B cell (primary cell): Measurements from ENCODE around the gene COL28A1. TPM values are rescaled to one million over a fixed set of nuclear protein-coding genes. Genes with fewer than 3 reads are reported as not detected.

Source experiments
- ATAC-seq: fragments of 200-7000 bp; cut with Tn5 transposase; one replicate; pipeline ENCODE4 v1.10.0; 2021; ENCODE audit warnings: low read depth, mild to moderate bottlenecking, moderate number of reproducible peaks, moderate library complexity
- CTCF ChIA-PET: fragments of 350-600 bp; sonication (Branson Sonifier 250); formaldehyde crosslinking; loops from one replicate; lab custom pipeline; 2021; ENCODE audit warnings: antibody characterized with exemption, inconsistent platforms; lab: Charles Lee
- POLR2A ChIA-PET: fragments of 350-600 bp; sonication (Branson Sonifier 250); formaldehyde crosslinking; loops from one replicate; lab custom pipeline; 2021; ENCODE audit warnings: antibody characterized with exemption; lab: Charles Lee
- DNase-seq: peaks from one replicate; pipeline ENCODE4 v3.0.0; 2013
- H2AFZ ChIP-seq: 2 replicates; pipeline ENCODE4 v1.6.1; 2012; ENCODE audit warnings: mild to moderate bottlenecking, low read depth, low read length; ENCODE audit not compliant: insufficient read depth, poor library complexity, severe bottlenecking
- H3K27ac ChIP-seq, 2 donors: 1 replicate in 1 of 2; 2 replicates in 1 of 2; pipeline ENCODE4 v1.5.1; 2012 to 2013; ENCODE audit warnings: low read length in 2 of 2, mild to moderate bottlenecking in 2 of 2, moderate library complexity in 1 of 2
- H3K27me3 ChIP-seq, 4 experiments: fragments of 200-600 bp in 1 of 4; sonication (generic) in 1 of 4; replicated peaks in 1 of 4; 1 replicate in 2 of 4; 2 replicates in 2 of 4; pipeline versions ENCODE4 v1.6.1 to v1.7.0; 2013 to 2016; ENCODE audit warnings: low read length in 3 of 4, mild to moderate bottlenecking in 2 of 4, mixed read lengths in 1 of 4, moderate library complexity in 1 of 4; ENCODE audit not compliant: insufficient read depth in 4 of 4, control insufficient read depth in 3 of 4; ENCODE audit errors: control extremely low read depth in 1 of 4
- H3K36me3 ChIP-seq, 2 experiments: replicated peaks in 1 of 2; 1 replicate in 1 of 2; 2 replicates in 1 of 2; pipeline versions ENCODE4 v1.6.1 to v1.7.1; 2013; ENCODE audit warnings: low read length in 1 of 2; ENCODE audit not compliant: insufficient read depth in 2 of 2, control insufficient read depth in 1 of 2; ENCODE audit errors: control extremely low read depth in 1 of 2, extremely low read depth in 1 of 2
- H3K4me1 ChIP-seq, 2 donors: fragments of 200-600 bp in 1 of 2; sonication (generic) in 1 of 2; 1 replicate in 1 of 2; 2 replicates in 1 of 2; pipeline versions ENCODE4 v1.5.1 to v1.6.1; 2013 to 2017; ENCODE audit warnings: low read length in 2 of 2; ENCODE audit not compliant: control insufficient read depth in 2 of 2, insufficient read depth in 2 of 2
- H3K4me2 ChIP-seq: replicated peaks from 2 replicates; pipeline ENCODE3; 2012; ENCODE audit warnings: mild to moderate bottlenecking, low read depth, low read length; ENCODE audit not compliant: poor library complexity, severe bottlenecking
- H3K4me3 ChIP-seq, 5 experiments: fragments of 200-600 bp in 1 of 5; sonication (generic) in 1 of 5; 1 replicate in 3 of 5; 2 replicates in 2 of 5; pipeline versions ENCODE4 v1.5.1 to v1.7.0; 2011 to 2016; ENCODE audit warnings: low read length in 4 of 5, mild to moderate bottlenecking in 4 of 5, low read depth in 2 of 5, control low read depth in 1 of 5, moderate library complexity in 1 of 5; ENCODE audit not compliant: insufficient read depth in 1 of 5; ENCODE audit errors: control extremely low read depth in 1 of 5, extremely low read depth in 1 of 5
- H3K79me2 ChIP-seq: fragments of 200-600 bp; sonication (generic); one replicate; pipeline ENCODE4 v1.6.0; 2016; ENCODE audit warnings: low read length; ENCODE audit not compliant: control insufficient read depth, insufficient read depth
- H3K9ac ChIP-seq: fragments of 200-600 bp; sonication (generic); 2 replicates; pipeline ENCODE4 v1.6.1; 2017; ENCODE audit warnings: mild to moderate bottlenecking, low read length, moderate library complexity
- H3K9me3 ChIP-seq, 3 donors: one replicate each; pipeline versions ENCODE4 v1.6.1 to v1.7.1; 2013; ENCODE audit warnings: low read length in 2 of 3; ENCODE audit not compliant: control insufficient read depth in 2 of 3, insufficient read depth in 1 of 3; ENCODE audit errors: control extremely low read depth in 1 of 3
- H4K20me1 ChIP-seq: 2 replicates; pipeline ENCODE4 v1.6.0; 2012; ENCODE audit warnings: mild to moderate bottlenecking, low read length; ENCODE audit not compliant: insufficient read depth, control insufficient read depth, poor library complexity, severe bottlenecking
- H3K27ac Mint-ChIP-seq: one replicate; pipeline ENCODE4 v1.8.0; 2021; ENCODE audit warnings: mixed read lengths
- H3K27me3 Mint-ChIP-seq: one replicate; pipeline ENCODE4 v1.8.0; 2021; ENCODE audit warnings: mixed read lengths
- H3K4me1 Mint-ChIP-seq: one replicate; pipeline ENCODE4 v1.8.0; 2021; ENCODE audit warnings: mixed read lengths
- H3K4me3 Mint-ChIP-seq: one replicate; pipeline ENCODE4 v1.8.0; 2021; ENCODE audit warnings: mixed read lengths
- H3K9me3 Mint-ChIP-seq: one replicate; pipeline ENCODE4 v1.8.0; 2022; ENCODE audit warnings: mixed read lengths; ENCODE audit not compliant: insufficient read depth
- CTCF ChIP-seq: fragments of 200-600 bp; IDR thresholded peaks from one replicate; pipeline ENCODE4 v1.8.0; 2022; ENCODE audit warnings: antibody characterized with exemption, mild to moderate bottlenecking
- EZH2 ChIP-seq: IDR thresholded peaks from 2 replicates; pipeline ENCODE4 v1.6.1; 2012; ENCODE audit warnings: borderline replicate concordance, low read depth, mild to moderate bottlenecking, moderate library complexity, low read length; ENCODE audit not compliant: insufficient read depth, poor library complexity, severe bottlenecking
- WGBS: methylation state at CpG from one replicate; pipeline ENCODE4 v1.1.5; 2013; ENCODE audit warnings: missing lambda C conversion rate; ENCODE audit not compliant: insufficient coverage; 5-methylcytosine and 5-hydroxymethylcytosine counted together
- intact Hi-C: fragments of 100-400 bp; cut with micrococcal nuclease; formaldehyde crosslinking; loops from one replicate; pipeline ENCODE4 v1.10.0; 2022
- polyA plus RNA-seq: library from polyadenylated mRNA; depleted of rRNA; stranded (reverse); fragments of >200 nt; gene quantifications from 2 replicates; pipeline ENCODE4 v1.2.3, GENCODE V29; 2012
- total RNA-seq, 2 donors: library from RNA; stranded (reverse); fragments of 120-200 nt in 1 of 2; gene quantifications; 1 replicate in 1 of 2; 2 replicates in 1 of 2; pipeline versions ENCODE4 v1.2.3 to v1.2.4, GENCODE V29; 2013 to 2022

Gene COL28A1
- total and polyA plus RNA-seq, 2 donors (not counting 1 experiment from before 2014, with no cell fraction given), result 0.18 to 0.67 TPM

- ChIA-PET POLR2A (no interaction called here), CTCF (interaction anchor here (1.0 kb wide), 1 partner anchor 98 kb away, joined by 3 read pairs; no protein-coding TSS in a partner anchor)
- Histone ChIP-seq H4K20me1 (no peaks in the 10 kb centered on the region), H3K27me3 (no peaks in the 10 kb centered on the region), H3K4me3 (no peak overlapping the region), H3K9ac (no peak overlapping the region), H3K27ac (no peak overlapping the region), H2AFZ (no peak overlapping the region), H3K4me1 (no peaks in the 10 kb centered on the region), H3K9me3 (no peaks in the 10 kb centered on the region), H3K4me2 (no peak overlapping the region), H3K36me3 (peaks cover 4 to 25% of the 10 kb centered on the region in 2 experiments), H3K79me2 (peaks cover 29% of the 10 kb centered on the region)
- DNase-seq (no peak), ATAC-seq (no peak)
- no peaks in the 10 kb centered on the region for H3K9me3 Mint-ChIP-seq
- no peaks in the 10 kb centered on the region for H3K27me3 Mint-ChIP-seq
- no peak overlapping the region for H3K27ac Mint-ChIP-seq
- H3K4me1 Mint-ChIP-seq, result peaks cover 3% of the 10 kb centered on the region
- TF ChIP-seq EZH2 (no peak), CTCF (no peak)
- intact Hi-C loops, result no loop called here
- no peak overlapping the region for H3K4me3 Mint-ChIP-seq
- no CpG with 5 or more reads among the region's 2 CpGs for WGBS
These were observed 48.1 kb upstream of the COL28A1 start for GRCh38 chr7:7583731-7584130.

GRCh38 chr7:7582596-7582995, 46.9 kb upstream of the COL28A1 start:
- intact Hi-C loops, result no loop called here
- no peak overlapping the region for H3K4me3 Mint-ChIP-seq
- DNase-seq (no peak), ATAC-seq (no peak)
- no peak overlapping the region for H2AFZ ChIP-seq
- no peaks in the 10 kb centered on the region for H3K9me3 Mint-ChIP-seq
- CTCF ChIA-PET, result interaction anchor here (0.8 kb wide), 1 partner anchor 14 kb away, joined by 3 read pairs; no protein-coding TSS in a partner anchor
- peaks cover 2% of the 10 kb centered on the region for H3K4me1 Mint-ChIP-seq
- WGBS, result 100% methylated on average over 1 of the region's 1 CpG
- POLR2A ChIA-PET, result no interaction called here
- no peak for TF ChIP-seq EZH2
- TF ChIP-seq CTCF, result no peak
- peaks cover 40% of the 10 kb centered on the region for H3K79me2 ChIP-seq
- H3K27ac Mint-ChIP-seq, result no peak overlapping the region
- peaks cover 5% of the 10 kb centered on the region for H4K20me1 ChIP-seq
- H3K9me3 ChIP-seq, result no peaks in the 10 kb centered on the region
- no peaks in the 10 kb centered on the region for H3K27me3 ChIP-seq
- no peak overlapping the region for H3K27ac ChIP-seq
- H3K27me3 Mint-ChIP-seq, result no peaks in the 10 kb centered on the region
- no peak overlapping the region for H3K4me3 ChIP-seq
- H3K4me1 ChIP-seq, result peaks cover 8 to 9% of the 10 kb centered on the region in 2 donors
- no peak overlapping the region for H3K9ac ChIP-seq
- H3K4me2 ChIP-seq, result no peak overlapping the region
- peaks cover 4 to 23% of the 10 kb centered on the region in 2 experiments for H3K36me3 ChIP-seq
